ENCODE results near the gene CFLAR. TPM values are rescaled to one million over a fixed set of nuclear protein-coding genes. Genes with fewer than 3 reads are reported as not detected.

Gene CFLAR
- 100 to 1,000 TPM; 176 to 217 (median 201) TPM for total RNA-seq

GRCh38 chr2:201116115-201116958 lies at the start of gene CFLAR:
Gene CFLAR (plus strand): TSS chr2:201116164. CDS start chr2:201129866, 13,702 bp downstream.
- Histone ChIP-seq H3K9me3 (no peaks in the 10 kb centered on the region), H3K4me3 (peak within 1 kb of the TSS; percentile 85 to 95), H3K4me1 (no peaks in the 10 kb centered on the region), H3K27ac (peak within 1 kb of the TSS; percentile 97 to 100), H3K27me3 (no peaks in the 10 kb centered on the region), H3K36me3 (no peaks in the 10 kb centered on the region)
- DNase-seq: peak; percentile 65 to 76
- intact Hi-C loops (cut with DNase I; ENCODE audit: low total_unique reads): no loop called here
- peak; percentile 34 to 42 for TF ChIP-seq POLR2A (IDR thresholded peaks at IDR 0.05)
- TF ChIP-seq, protein P1, sequence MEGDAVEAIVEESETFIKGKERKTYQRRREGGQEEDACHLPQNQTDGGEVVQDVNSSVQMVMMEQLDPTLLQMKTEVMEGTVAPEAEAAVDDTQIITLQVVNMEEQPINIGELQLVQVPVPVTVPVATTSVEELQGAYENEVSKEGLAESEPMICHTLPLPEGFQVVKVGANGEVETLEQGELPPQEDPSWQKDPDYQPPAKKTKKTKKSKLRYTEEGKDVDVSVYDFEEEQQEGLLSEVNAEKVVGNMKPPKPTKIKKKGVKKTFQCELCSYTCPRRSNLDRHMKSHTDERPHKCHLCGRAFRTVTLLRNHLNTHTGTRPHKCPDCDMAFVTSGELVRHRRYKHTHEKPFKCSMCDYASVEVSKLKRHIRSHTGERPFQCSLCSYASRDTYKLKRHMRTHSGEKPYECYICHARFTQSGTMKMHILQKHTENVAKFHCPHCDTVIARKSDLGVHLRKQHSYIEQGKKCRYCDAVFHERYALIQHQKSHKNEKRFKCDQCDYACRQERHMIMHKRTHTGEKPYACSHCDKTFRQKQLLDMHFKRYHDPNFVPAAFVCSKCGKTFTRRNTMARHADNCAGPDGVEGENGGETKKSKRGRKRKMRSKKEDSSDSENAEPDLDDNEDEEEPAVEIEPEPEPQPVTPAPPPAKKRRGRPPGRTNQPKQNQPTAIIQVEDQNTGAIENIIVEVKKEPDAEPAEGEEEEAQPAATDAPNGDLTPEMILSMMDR (IDR thresholded peaks at IDR 0.05): no peak

- intact Hi-C loops (cut with DNase I; ENCODE audit: low total_unique reads): no loop called here
- peak overlapping the region; percentile 84 to 93 for H3K4me3 ChIP-seq
- no peaks in the 10 kb centered on the region for H3K36me3 ChIP-seq
- H3K27me3 ChIP-seq: no peaks in the 10 kb centered on the region
- TF ChIP-seq POLR2A (IDR thresholded peaks at IDR 0.05): no peak
- TF ChIP-seq, protein P1 (IDR thresholded peaks at IDR 0.05): no peak
- DNase-seq: no peak
- peaks cover 11 to 13% of the 10 kb centered on the region in 2 donors for H3K4me1 ChIP-seq
- no peaks in the 10 kb centered on the region for H3K9me3 ChIP-seq
- peak overlapping the region; percentile 88 to 89 for H3K27ac ChIP-seq
These were observed 45.0 kb upstream of the CFLAR start for GRCh38 chr2:201070948-201071478.

DNA sequence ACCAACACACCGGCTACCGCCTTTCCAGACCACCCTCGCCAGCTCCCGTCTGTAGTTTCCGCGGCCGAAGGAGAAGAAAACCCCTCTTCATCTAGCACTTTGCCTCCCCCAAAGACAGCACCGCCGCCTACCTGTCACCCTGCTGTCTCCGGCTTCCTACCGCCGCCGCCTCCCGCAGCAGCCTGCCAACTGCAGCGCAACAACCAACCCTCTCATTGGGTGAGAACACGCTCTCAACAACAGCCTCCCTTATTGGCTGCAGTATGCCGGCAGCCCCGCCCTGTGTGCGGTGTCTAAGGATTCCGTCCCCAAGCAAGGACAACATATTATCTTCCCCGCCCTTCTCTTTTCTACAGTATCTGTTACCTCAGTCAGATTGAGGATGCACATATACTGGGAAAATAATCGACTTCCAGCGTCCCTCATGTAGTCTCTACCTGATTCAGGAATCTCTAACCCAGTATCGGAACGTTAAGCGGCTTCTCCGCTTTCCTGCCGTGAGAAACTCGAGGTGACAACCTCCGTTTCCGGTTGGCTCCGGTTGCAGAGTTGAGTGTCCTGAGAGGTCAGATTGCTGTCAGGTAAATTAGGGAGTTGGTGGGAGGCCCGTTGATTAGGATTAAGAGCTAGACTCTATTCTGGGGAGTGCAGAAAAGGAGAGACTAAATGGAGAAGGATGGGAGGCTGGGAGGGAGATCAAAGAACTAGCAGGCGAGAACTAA lies 44.3 kb upstream of the CFLAR start, which contains the start of the genes HYCC2 and NDUFB3:
TSS of gene HYCC2 (minus strand) at position 193 of the 722 bp plus-strand sequence. CDS start 47,662 bp downstream, outside the sequence.
TSS of gene NDUFB3 (plus strand) at position 523 of the 722 bp plus-strand sequence. CDS start 6,882 bp downstream, outside the sequence.
- Histone ChIP-seq H3K9me3 (no peaks in the 10 kb centered on the region), H3K27me3 (no peaks in the 10 kb centered on the region), H3K27ac (peak within 1 kb of the TSS; percentile 88 to 89), H3K4me1 (peaks cover 11 to 13% of the 10 kb centered on the region in 2 donors), H3K4me3 (peak within 1 kb of the TSS; percentile 84 to 93), H3K36me3 (no peaks in the 10 kb centered on the region)
- intact Hi-C loops (cut with DNase I; ENCODE audit: low total_unique reads): no loop called here
- peak; percentile 90 to 92 for DNase-seq
- TF ChIP-seq POLR2A (IDR thresholded peaks at IDR 0.05): peak; percentile 36 to 58
- TF ChIP-seq, protein P1 (IDR thresholded peaks at IDR 0.05): peak in 3 of 4 experiments; percentile 32 to 37 (median 33)

DNA sequence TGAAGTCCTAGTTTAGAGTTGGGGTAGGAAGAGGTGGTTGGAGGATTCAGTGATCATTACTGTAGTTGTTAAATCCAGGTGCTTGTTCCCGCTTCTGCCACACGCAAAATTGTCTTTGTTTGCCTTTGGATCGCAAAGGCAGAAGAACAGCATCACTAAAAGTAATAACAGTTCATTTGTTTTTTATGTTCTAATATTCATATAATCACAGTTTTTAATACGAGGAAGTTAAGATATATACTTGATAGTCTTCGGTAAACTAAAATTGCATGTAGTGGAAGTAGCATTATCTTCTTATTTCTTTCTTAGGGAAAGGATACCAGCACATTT lies 43.8 kb upstream of the CFLAR start:
- Histone ChIP-seq H3K4me3 (peak overlapping the region; percentile 84 to 93), H3K27me3 (no peaks in the 10 kb centered on the region), H3K27ac (peak overlapping the region; percentile 88 to 89), H3K36me3 (no peaks in the 10 kb centered on the region), H3K9me3 (no peaks in the 10 kb centered on the region), H3K4me1 (peaks cover 11 to 13% of the 10 kb centered on the region in 2 donors)
- no peak for DNase-seq
- no peak for TF ChIP-seq POLR2A (IDR thresholded peaks at IDR 0.05)
- TF ChIP-seq, protein P1 (IDR thresholded peaks at IDR 0.05): no peak
- intact Hi-C loops (cut with DNase I; ENCODE audit: low total_unique reads): no loop called here

Measured in uterus (tissue), 4 donors.